ENCODE results near the gene CFAP97D1. TPM values are rescaled to one million over a fixed set of nuclear protein-coding genes. Genes with fewer than 3 reads are reported as not detected.
"Not testable (repeated sequence)": the region's sequence is repeated elsewhere in the genome, so short reads cannot be mapped to it uniquely, and the experiment has no call there.

CFAP97D1 gene
- total RNA-seq, 2 donors from 2014 or later: not detected

- ATAC-seq (no peak), DNase-seq (ENCODE audit: low spot score in 2 of 2) (no peak)
- peaks cover 0 to 4% of the 10 kb centered on the region in 2 donors for H3K36me3 Mint-ChIP-seq
- no peaks in the 10 kb centered on the region for H3K9me3 Mint-ChIP-seq
- no peak overlapping the region for H3K27ac Mint-ChIP-seq
These were observed 2.9 kb downstream of the CFAP97D1 start for GRCh38 chr17:43782913-43783680.

- ATAC-seq (no peak), DNase-seq (ENCODE audit: low spot score in 2 of 2) (no peak)
- peaks cover 0 to 3% of the 10 kb centered on the region in 2 donors for H3K36me3 Mint-ChIP-seq
- no peaks in the 10 kb centered on the region for H3K9me3 Mint-ChIP-seq
- no peak overlapping the region for H3K27ac Mint-ChIP-seq
These were observed 3.8 kb downstream of the CFAP97D1 start for GRCh38 chr17:43784068-43784467.

GRCh38 chr17:43784628-43785101 is 4.4 kb downstream of the CFAP97D1 start:
- ATAC-seq (peak in 1 of 2 donors; percentile 48), DNase-seq (ENCODE audit: low spot score in 2 of 2) (no peak)
- H3K27ac Mint-ChIP-seq: no peak overlapping the region
- no peaks in the 10 kb centered on the region for H3K9me3 Mint-ChIP-seq
- no peaks in the 10 kb centered on the region for H3K36me3 Mint-ChIP-seq

- H3K27ac Mint-ChIP-seq: no peak overlapping the region
- H3K36me3 Mint-ChIP-seq: no peaks in the 10 kb centered on the region
- H3K9me3 Mint-ChIP-seq: no peaks in the 10 kb centered on the region
- DNase-seq (ENCODE audit: low spot score in 2 of 2) (no peak), ATAC-seq (no peak)
These were observed 7.5 kb downstream of the CFAP97D1 start for GRCh38 chr17:43787728-43788127.

DNA sequence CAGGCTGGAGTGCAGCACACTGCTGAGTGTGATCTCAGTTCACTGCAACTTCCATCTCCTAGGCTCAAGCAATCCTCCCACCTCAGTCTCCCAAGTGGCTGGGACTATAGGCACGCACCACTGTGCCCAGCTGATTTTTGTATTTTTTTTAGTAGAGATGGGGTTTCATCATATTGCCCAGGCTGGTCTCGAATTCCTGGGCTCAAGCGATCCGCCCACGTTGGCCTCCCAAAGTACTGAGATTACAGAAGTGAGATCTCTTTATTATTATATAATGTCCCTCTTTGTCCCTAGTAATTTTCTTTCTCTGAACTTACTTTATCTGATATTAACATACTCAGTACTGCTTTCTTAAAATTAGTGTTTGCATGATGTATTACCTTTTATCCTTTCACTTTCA is 8.3 kb downstream of the CFAP97D1 start:
- Mint-ChIP-seq H3K36me3 (no peaks in the 10 kb centered on the region), H3K27ac (no peak overlapping the region), H3K9me3 (no peaks in the 10 kb centered on the region)
- DNase-seq (ENCODE audit: low spot score in 2 of 2) (no peak), ATAC-seq (peak in 1 of 2 donors; percentile 32)

GRCh38 chr17:43789482-43789881 is 9.2 kb downstream of the CFAP97D1 start:
- ATAC-seq (no peak), DNase-seq (ENCODE audit: low spot score in 2 of 2) (no peak)
- H3K36me3 Mint-ChIP-seq: no peaks in the 10 kb centered on the region
- no peaks in the 10 kb centered on the region for H3K9me3 Mint-ChIP-seq
- H3K27ac Mint-ChIP-seq: no peak overlapping the region

GRCh38 chr17:43790311-43790940 is 10.2 kb downstream of the CFAP97D1 start:
- no peak for ATAC-seq
- H3K36me3 Mint-ChIP-seq: no peaks in the 10 kb centered on the region
- no peak overlapping the region for H3K27ac Mint-ChIP-seq

GRCh38 chr17:43791589-43791988 is 11.4 kb downstream of the CFAP97D1 start:
- H3K27ac Mint-ChIP-seq: no peak overlapping the region
- DNase-seq (ENCODE audit: low spot score in 2 of 2) (no peak), ATAC-seq (no peak)
- no peaks in the 10 kb centered on the region for H3K36me3 Mint-ChIP-seq
- H3K9me3 Mint-ChIP-seq: no peaks in the 10 kb centered on the region

More at GRCh38 chr17:43790311-43790940, 10.2 kb downstream of the CFAP97D1 start:
- no peaks in the 10 kb centered on the region for H3K9me3 Mint-ChIP-seq
- DNase-seq (ENCODE audit: low spot score in 2 of 2): no peak

DNA sequence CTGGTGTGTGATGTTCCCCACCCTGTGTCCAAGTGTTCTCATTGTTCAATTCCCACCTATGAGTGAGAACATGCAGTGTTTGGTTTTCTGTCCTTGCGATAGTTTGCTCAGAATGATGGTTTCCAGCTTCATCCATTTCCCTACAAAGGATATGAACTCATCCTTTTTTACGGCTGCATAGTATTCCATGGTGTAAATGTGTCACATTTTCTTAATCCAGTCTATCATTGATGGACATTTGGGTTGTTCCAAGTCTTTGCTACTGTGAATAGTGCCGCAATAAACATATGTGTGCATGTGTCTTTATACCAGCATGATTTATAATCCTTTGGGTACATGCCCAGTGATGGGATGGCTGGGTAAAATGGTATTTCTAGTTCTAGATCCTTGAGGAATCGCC is 12.4 kb downstream of the CFAP97D1 start:
- not testable (repeated sequence) for ATAC-seq

DNA sequence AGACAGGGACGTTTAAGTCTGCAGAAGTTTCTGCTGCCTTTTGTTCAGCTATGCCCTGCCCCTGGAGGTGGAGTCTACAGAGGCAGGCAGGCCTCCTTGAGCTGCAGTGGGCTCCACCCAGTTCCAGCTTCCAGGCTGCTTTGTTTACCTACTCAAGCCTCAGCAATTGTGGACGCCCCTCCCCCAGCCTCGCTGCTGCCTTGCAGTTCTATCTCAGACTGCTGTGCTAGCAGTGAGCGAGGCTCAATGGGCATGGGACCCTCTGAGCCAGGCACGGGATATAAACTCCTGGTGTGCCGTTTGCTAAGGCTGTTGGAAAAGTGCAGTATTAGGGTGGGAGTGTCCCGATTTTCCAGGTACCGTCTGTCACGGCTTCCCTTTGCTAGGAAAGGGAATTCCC is 17.8 kb downstream of the CFAP97D1 start:
- not testable (repeated sequence) for H3K27ac Mint-ChIP-seq; ATAC-seq; H3K36me3 Mint-ChIP-seq; H3K9me3 Mint-ChIP-seq; DNase-seq (ENCODE audit: low spot score in 2 of 2)

More for the DNA sequence above, 12.4 kb downstream of the CFAP97D1 start:
- H3K9me3 Mint-ChIP-seq; H3K36me3 Mint-ChIP-seq; H3K27ac Mint-ChIP-seq; DNase-seq (ENCODE audit: low spot score in 2 of 2): not testable (repeated sequence)

- no peak overlapping the region for H3K27ac Mint-ChIP-seq
- no peaks in the 10 kb centered on the region for H3K9me3 Mint-ChIP-seq
- no peaks in the 10 kb centered on the region for H3K36me3 Mint-ChIP-seq
- DNase-seq (ENCODE audit: low spot score in 2 of 2) (no peak), ATAC-seq (no peak)
These were observed 18.8 kb downstream of the CFAP97D1 start for GRCh38 chr17:43799047-43799446.

GRCh38 chr17:43800736-43801135 is 20.5 kb downstream of the CFAP97D1 start:
- Mint-ChIP-seq H3K27ac (no peak overlapping the region), H3K9me3 (no peaks in the 10 kb centered on the region), H3K36me3 (no peaks in the 10 kb centered on the region)
- ATAC-seq (no peak), DNase-seq (ENCODE audit: low spot score in 2 of 2) (no peak)

GRCh38 chr17:43801844-43802243 is 21.6 kb downstream of the CFAP97D1 start:
- DNase-seq (ENCODE audit: low spot score in 2 of 2) (no peak), ATAC-seq (no peak)
- Mint-ChIP-seq H3K27ac (no peak overlapping the region), H3K36me3 (no peaks in the 10 kb centered on the region), H3K9me3 (no peaks in the 10 kb centered on the region)

DNA sequence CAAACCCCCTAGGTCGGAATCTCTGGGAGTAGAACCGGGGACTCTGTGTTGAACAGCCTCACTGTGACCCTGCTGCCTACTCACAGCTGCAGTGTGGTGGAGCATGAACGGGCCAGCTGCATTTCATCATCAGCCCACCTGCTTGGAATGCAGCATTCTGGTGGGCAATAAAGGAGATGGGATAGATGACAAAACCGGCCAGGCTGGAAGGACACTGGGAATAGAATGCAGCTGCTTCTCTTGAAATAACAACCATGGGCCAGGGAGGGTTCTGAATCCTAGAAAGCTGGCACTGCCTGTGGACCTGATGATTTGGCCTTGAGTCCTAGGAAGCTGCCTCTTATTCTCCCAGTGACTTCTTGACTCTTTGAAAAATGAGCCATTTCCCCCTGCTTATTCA is 23.5 kb downstream of the CFAP97D1 start:
- ATAC-seq: no peak
- H3K36me3 Mint-ChIP-seq: no peaks in the 10 kb centered on the region
- DNase-seq (ENCODE audit: low spot score in 2 of 2): no peak
- no peaks in the 10 kb centered on the region for H3K9me3 Mint-ChIP-seq
- no peak overlapping the region for H3K27ac Mint-ChIP-seq

GRCh38 chr17:43805117-43805516 is 24.9 kb downstream of the CFAP97D1 start:
- no peak for ATAC-seq
- H3K9me3 Mint-ChIP-seq: no peaks in the 10 kb centered on the region
- no peak overlapping the region for H3K27ac Mint-ChIP-seq
- no peak for DNase-seq (ENCODE audit: low spot score in 2 of 2)
- no peaks in the 10 kb centered on the region for H3K36me3 Mint-ChIP-seq

GRCh38 chr17:43808076-43808475 is 27.8 kb downstream of the CFAP97D1 start:
- Mint-ChIP-seq H3K27ac (no peak overlapping the region), H3K9me3 (no peaks in the 10 kb centered on the region), H3K36me3 (no peaks in the 10 kb centered on the region)
- no peak for ATAC-seq
- DNase-seq (ENCODE audit: low spot score in 2 of 2): no peak

GRCh38 chr17:43809121-43809520 is 28.9 kb downstream of the CFAP97D1 start:
- DNase-seq (ENCODE audit: low spot score in 2 of 2) (no peak), ATAC-seq (no peak)
- Mint-ChIP-seq H3K9me3 (no peaks in the 10 kb centered on the region), H3K36me3 (no peaks in the 10 kb centered on the region), H3K27ac (no peak overlapping the region)

- no peaks in the 10 kb centered on the region for H3K36me3 Mint-ChIP-seq
- DNase-seq (ENCODE audit: low spot score in 2 of 2) (no peak), ATAC-seq (no peak)
- no peak overlapping the region for H3K27ac Mint-ChIP-seq
- no peaks in the 10 kb centered on the region for H3K9me3 Mint-ChIP-seq
These were observed 30.0 kb downstream of the CFAP97D1 start for GRCh38 chr17:43810226-43810715.

All from activated naive CD4-positive, alpha-beta T cell treated with anti-CD3 and anti-CD28 coated beads, Interleukin-2, amount 50 U/mL, for 72 hours (primary cell).